Measurements from ENCODE around the gene XYLB.

DNA sequence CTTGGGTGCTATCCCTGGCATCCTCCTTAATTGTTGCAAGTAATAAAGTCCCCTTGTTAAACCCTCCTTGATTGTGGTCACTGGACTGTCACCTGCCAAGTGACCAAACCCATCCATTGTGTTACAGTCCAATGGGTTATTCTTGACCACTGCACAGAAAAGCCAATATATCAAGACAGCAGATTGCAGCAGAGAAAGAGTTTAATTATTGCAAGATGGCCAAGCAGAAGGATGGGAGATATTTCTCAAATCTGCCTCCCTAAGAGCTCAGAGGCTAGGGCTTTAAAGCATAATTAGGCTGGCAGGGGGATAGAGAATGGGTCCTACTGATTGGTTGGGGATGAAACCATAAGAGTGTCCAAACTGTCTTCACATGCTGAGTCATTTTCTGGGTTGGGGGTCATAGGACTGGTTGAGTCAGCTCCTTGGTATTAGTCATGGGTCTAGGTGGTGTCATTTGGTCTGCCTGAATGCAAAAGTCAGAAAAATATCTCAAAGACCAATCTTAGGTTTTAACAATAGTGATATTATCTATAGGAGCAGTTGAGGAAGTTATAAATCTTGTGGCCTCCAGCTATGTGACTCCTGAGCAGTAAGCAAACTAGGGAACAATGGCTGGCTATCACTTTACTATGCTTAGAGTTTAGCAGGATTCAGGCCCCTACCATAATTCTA, 19.1 kb upstream of the XYLB start:
- TF ChIP-seq POLR2A (IDR thresholded peaks at IDR 0.05): no peak
- TF ChIP-seq, protein P1, sequence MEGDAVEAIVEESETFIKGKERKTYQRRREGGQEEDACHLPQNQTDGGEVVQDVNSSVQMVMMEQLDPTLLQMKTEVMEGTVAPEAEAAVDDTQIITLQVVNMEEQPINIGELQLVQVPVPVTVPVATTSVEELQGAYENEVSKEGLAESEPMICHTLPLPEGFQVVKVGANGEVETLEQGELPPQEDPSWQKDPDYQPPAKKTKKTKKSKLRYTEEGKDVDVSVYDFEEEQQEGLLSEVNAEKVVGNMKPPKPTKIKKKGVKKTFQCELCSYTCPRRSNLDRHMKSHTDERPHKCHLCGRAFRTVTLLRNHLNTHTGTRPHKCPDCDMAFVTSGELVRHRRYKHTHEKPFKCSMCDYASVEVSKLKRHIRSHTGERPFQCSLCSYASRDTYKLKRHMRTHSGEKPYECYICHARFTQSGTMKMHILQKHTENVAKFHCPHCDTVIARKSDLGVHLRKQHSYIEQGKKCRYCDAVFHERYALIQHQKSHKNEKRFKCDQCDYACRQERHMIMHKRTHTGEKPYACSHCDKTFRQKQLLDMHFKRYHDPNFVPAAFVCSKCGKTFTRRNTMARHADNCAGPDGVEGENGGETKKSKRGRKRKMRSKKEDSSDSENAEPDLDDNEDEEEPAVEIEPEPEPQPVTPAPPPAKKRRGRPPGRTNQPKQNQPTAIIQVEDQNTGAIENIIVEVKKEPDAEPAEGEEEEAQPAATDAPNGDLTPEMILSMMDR (IDR thresholded peaks at IDR 0.05): no peak

Measured in esophagus squamous epithelium (tissue), 4 donors.